T-helper 9 cell (primary cell): ENCODE data around the gene TSFM.

Source experiments
- DNase-seq: peaks from one replicate; pipeline ENCODE4 v3.0.0-alpha.2; 2020

Gene TSFM

DNA sequence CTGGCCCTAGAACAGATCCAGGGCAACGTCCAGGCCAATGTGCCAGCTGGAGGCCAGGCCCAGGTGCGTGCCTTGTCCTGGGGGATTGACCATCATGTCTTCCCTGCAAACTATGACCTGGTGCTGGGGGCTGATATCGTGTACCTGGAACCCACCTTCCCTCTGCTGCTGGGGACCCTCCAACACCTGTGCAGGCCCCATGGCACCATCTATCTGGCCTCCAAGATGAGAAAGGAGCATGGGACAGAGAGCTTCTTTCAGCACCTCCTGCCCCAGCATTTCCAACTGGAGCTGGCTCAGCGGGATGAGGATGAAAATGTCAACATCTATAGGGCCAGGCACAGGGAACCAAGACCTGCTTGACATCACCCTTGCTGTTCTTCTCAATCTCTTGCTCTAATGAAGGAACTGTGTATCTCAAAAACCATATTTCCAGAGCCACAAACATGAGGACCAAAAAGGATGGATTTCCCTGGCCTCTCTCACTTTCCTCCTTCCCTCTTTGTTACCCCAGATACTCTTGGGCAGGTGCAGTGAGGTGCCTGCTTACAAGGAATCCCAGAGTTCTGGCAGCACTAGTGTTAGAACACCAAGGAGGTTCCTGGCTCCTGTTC, 2.2 kb upstream of the TSFM start:
- DNase-seq = no peak

DNA sequence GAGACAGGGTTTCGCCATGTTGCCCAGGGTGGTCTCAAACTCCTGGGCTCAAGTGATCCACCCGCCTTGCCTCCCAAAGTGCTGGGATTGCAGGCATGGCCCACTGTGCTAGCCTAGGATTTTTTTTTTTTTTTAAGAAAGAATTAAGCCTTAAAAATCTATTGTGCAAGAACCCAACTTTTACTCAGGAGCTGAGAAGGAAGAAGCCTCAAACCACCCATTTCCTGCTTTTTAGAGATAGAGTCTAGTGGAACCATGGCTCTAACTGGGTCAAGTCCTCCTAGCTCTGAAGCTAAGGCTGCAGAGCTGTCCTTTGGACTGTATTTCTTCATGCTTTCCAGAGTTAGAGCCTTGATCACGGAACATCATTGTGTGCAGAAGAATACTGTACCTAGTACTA, 1.3 kb upstream of the TSFM start:
- no peak for DNase-seq

DNA sequence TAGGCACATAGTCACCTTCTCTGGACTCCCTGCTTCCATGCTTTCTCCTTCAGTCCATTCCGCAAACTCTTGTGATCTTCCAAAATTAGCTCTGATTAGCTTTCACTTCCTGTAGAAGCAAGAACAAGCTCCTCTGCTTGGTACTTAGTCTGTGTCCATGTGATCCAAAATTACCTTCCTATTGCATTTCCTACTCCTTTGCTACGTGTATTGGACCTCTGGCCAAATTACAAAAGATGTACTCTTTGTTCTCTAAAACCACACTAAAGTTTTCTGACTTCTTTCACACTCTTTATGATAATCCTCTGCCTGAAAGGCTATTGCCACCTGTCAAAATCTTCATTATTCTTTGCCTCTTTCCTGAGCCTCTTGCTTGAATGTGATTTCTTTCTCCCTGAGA, 786 bp upstream of the TSFM start:
- DNase-seq = no peak

DNA sequence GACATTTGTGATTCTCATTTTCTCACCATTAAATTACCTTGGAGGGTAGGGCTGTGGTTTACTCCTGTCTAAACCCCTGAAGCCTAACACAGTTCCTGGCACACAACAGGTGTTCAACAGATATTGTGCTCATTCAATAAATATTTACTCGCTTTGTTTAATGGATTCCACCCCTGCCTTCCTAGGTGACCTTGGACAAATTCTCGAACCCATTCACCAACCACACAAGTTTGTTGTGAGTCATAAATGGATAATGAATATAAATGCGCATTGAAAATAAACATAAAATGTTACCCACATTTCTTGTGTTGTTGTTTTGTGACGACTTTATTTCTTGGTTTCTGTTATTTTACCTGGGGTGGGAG, 362 bp upstream of the TSFM start:
- no peak for DNase-seq

DNA sequence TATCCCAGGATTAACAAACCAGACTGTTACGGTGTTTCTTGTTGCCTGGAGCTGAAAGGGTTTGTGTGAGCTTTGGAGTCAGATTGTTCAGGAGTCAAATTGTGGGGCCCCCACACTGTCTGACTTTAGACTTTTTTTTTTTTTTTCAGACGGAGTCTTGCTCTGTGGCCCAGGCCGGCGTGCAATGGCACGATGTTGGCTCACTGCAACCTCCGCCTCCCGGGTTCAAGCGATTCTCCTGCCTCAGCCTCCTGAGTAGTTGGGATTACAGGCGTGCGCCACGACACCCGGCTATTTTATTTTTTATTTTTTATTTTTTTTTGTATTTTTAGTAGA, 847 bp downstream of the TSFM start:
- DNase-seq = no peak

DNA sequence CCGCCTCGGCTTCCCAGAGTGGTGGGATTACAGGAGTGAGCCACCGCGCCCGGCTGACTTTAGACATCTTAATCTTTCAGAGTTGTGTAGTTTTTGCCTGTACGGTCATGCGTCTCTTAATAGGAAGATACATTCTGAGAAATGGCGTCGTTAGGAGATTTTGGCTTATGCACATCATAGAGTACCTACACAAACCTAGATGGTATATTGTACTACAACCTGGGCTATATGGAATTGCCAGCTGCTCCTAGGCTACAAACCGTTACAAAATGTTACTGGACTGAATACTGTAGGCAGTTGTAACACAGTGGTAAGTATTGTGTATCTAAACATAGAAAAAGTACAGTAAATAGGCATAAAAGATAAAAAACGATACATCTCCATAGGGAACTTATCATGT, 1.3 kb downstream of the TSFM start:
- DNase-seq = no peak

DNA sequence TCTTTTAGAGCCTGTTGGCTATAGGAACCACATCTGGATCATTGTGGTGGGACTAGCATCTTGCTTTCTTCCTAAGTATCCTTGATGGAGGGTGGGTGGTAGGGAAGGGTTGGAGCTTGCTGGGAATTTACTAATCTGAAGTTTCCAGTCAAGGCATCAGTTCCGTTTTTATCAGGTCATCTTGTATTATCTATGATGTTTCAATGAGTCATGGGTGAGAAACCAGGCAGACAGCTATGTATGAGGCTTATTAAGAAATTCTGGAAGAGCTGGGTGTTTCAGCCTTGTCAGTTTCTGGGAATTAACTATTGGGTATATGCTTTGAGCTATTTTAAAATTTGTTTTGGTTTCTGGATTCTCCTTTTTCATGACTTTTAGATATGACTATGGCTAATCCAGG, 11.3 kb downstream of the TSFM start:
- no peak for DNase-seq

DNA sequence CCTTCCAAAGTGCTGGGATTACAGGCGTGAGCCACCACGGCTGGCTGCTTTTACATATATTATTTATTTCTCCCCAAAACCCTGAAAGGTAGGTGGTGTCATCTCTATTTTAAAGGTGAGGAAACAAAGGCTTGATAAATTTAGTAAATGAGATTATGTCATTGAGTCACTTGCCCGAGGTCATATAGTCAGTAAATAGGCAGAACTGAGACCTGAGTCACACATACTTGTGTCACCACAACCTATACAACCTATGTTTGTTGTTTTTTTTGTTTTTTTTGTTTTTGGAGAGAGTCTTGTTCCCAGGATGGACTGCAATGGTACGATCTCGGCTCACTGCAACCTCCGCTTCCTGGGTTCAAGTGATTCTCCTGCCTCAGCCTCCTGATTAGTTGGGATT, 12.8 kb downstream of the TSFM start:
- no peak for DNase-seq

DNA sequence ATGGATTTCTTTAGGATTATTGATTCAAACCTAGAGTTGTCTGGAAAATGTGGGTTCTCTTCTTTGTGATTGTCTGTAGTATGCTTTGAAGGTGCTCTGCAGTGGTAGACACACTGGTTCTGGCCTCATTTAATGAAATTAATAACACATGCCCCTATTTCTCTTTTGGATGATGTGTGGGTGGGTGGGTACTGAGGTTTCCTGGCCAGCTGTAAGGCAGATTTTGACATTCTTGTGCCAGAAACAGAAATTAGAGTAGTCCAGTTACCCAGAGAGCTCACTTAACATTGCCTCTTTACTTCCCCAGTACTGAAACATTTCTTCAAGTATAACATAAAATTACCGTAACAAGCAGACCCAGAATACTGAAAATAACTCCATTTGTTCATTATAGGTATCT, 14.4 kb downstream of the TSFM start:
- DNase-seq = no peak

DNA sequence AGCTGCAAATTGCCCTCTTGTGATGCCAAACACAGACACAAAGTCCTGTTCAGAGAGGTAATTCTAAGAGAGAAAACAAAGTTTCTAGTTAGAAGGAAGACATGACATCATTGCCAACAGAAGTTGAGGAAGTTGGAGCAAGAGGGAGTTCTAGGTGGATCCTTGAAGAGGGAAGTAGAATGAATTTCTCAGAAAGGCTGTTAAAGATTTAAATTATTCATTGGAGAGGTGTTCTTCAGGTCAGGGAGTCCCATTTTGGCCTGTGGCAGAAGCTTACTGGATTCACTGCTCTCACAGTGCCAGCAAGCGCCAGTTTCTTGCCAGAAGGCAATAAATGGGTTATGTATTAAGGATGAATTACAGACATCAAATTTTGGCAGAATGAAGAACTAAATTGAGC, 15.3 kb downstream of the TSFM start:
- DNase-seq = no peak

DNA sequence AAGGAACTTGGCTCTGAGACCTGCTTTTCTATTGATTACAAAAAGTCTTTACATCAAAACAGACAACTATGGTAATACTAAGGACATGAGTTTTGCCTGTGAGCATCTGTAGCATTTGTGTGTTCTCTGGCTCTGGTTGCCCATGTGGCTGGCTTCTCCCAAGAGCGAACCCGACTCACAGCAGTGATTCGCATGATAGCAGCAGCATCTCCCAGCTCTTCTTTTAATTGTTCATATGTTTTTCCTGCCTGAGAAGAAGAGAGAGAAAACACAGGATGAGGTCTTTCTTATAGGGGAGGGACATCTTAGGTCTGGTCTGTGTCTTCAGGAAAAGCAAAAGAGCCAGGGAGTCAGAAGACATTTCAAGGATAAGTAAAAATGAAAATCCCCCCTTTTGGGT, 18.4 kb downstream of the TSFM start:
- DNase-seq = no peak

DNA sequence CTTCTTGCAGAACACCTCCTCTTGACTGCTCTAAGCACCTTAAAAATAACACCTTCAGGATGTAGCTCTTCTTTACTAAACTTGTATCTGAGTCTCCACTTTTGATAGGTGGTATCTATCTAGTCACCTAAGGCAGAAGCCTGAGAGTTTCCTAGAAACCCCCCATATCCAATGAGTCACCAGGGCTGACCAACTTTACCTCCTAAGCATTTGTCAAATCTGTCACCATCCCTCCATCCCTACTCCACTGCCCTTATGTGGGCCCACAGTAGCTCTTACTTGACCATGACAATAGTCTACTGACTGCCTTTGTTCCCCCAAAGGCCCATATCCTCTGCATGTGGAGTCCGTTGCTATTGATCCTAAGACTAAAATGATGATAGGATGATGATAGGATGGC, 20.0 kb downstream of the TSFM start:
- no peak for DNase-seq

DNA sequence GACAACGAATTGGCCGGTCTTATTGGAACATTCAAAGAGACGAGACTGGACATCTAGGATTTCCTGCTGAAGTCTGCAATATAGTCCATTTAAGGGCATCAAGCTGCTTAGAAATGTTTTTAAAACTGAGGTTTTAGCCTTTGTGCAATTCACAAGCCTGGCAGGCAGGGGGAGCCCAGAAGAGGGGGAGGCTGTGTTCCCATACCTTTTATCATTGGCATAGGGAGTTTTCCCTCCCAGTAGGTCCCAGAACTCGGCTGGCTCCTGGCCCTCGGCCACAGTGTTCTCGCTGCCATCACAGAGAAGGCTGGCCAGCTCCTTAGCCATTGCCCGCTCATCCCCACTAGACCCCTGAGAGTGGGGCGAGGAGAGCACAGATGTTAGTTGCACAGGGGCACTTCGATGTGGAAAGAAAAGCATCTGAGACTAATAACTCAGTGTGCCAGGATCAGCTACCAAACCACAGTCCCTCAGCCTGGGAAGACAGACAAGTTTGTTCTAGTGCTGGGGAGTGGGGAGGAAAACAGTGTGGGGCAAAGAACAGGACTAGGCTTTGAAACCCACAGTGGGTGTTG, 20.8 kb downstream of the TSFM start:
- DNase-seq = peak; percentile 23

DNA sequence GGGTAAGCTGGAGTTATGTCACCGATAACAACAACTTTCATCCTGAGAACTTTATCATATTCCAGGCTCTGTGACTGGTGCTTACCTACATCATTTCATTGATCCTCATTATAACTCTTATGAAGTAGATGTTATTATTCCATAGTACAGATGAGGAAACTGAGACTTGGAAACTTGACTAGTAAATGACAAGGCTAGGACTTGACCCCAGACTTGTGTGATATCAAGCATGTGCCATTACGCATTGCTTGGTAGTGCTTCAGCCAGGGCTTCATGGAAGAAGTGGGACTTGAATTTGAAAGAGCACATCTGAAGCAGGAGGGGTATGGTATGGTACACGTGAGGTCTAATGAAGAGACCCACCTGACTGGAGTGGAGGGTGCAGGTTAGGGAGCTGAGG, 24.1 kb downstream of the TSFM start:
- no peak for DNase-seq

DNA sequence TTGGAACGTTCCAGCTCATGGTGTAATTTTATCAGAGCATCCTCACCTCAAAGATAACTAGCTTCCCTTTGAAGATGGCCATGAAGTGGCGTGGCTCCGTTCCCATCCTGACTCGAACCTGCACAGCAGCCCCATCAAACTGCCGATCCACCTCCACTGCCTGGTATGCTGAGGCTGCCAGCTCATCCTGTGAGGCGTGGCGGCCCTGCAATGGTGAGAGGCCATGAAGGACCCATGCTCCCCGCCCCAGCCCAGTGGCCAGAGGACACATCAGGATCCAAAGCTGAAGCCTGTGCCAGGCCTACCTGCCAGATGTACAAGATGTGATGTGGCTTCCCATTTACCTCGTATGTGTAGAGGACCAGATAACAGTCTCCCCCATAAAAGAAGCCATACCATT, 24.7 kb downstream of the TSFM start:
- DNase-seq = no peak

DNA sequence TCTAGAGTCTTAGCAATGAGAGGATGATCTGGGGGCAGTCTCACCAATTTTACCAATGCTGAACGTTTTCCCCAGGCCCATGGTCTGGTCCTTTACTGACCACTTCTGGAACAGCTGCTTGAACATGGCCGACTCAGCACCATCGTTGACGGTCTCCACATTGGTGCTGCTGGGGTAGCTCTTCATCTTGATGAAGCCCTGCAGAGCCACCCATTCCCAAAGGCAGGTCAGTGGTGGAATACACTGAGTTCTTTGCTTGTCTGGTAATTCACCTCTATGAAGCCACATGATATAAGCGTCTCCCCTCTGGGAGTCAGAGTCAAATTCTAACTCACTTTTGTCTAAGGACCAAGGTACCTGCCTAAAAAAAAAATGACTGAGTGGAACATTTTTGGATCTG, 25.8 kb downstream of the TSFM start:
- DNase-seq = no peak

DNA sequence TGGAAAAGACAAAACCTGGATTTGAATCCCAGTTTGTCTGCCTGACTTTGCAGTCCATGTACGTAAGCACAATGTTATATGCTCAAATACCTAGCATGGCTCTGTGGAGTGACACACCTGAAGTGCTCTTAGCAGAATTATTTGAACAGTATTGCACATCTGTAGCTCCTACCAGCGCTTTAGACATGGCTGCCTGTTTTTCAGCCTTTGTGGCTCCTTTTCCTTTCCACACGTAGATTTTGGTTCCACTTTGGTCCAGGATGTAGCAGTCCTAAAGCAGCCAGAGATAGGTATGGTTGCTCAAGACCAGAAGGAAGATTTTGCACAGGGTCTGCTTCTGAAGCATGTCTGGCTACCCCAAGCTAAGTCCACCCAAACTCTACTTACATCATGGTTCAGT, 26.8 kb downstream of the TSFM start:
- DNase-seq = no peak

DNA sequence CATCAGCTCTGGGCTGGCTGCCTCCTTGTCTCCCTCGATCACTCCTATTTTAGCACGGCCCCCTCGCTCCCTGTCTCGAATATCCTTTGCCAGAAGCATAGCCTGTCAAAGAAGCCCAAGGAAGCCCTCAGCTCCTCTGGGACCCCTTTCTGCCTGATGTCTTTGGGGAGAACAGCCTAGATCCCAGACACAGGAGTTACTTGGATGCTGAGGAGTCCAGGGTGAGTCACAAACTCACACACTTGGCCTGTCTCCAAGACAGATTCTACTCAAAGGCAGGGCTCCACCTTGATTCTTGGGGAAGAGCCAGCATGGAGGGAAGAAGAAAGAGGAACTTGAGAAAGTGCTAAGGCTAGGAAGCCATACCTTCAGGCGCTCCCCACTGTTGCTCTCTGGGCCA, 27.9 kb downstream of the TSFM start:
- no peak for DNase-seq

DNA sequence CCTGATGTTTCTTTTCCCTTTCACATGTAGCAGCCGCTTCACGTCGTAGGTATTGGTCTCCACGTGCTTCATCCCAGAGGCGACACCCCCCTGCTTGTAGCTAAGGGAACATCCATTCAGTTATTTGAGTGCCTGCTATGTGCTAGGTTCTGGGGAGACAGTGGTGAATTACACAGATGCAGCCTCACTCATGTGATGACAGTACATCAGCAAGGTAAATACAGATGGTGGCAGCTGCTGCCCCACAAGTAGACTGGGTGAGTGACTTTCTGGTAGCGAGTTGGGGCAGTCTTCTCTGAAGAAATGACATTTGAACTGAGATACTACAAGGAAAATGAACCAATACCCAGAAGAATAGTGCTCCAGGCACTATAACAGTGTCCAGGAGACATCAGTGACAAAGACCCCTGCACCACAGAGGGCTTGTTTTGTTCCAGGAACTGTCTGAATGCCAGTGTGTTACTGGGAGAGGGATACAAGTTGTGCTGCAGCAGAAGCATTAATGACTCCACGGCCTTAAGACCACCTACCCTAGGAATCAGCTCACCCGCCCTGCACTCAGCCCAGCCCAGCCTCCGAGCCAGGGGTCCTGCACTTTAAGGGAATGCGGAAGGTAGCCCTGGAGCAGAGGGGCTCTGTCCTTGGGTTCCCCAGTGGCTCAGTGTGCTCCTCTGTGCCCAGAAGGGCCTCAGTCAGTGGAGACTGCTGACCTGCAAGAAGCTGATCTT, 28.6 kb downstream of the TSFM start:
- no peak for DNase-seq

DNA sequence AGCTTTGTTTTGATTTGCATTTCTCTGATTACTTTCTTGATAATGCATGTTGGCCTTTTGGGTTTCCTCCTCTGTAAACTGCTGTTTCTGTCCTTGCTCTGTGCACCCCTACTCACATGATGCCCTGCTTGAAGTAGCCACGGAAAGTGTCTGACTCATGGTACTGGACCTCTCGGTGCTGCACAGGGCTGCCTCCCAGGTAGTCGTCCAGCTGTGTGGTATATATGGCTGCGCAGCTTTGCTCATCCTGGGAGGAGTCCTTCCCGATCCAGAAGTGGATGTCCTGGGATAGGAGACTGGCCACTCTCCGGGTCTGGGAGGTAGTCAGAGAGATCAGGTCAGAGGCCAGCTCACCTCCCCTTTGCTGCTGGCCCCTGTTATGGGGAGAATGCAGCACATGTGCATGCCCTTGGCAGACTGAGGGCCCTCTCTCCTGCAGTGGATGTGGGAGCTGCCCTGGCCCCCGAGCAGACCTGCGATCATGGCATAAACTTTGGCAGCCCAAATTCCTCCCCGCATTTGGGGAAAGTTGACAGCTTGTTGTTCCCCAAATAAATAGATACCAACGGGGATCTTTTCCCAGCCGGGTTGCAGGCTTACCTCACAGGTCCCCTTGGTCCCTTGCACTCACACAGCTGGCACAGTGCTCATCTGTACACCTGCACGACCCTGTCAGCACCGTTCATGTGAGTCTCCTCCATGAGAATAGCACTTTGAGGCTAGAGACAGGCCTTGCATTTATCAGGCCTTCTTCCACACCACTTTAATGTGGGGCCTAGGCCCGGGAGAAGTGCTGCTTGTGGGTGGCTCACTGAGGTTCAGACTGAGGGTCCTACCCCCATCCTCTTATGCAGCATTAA, 30.8 kb downstream of the TSFM start:
- DNase-seq = no peak

DNA sequence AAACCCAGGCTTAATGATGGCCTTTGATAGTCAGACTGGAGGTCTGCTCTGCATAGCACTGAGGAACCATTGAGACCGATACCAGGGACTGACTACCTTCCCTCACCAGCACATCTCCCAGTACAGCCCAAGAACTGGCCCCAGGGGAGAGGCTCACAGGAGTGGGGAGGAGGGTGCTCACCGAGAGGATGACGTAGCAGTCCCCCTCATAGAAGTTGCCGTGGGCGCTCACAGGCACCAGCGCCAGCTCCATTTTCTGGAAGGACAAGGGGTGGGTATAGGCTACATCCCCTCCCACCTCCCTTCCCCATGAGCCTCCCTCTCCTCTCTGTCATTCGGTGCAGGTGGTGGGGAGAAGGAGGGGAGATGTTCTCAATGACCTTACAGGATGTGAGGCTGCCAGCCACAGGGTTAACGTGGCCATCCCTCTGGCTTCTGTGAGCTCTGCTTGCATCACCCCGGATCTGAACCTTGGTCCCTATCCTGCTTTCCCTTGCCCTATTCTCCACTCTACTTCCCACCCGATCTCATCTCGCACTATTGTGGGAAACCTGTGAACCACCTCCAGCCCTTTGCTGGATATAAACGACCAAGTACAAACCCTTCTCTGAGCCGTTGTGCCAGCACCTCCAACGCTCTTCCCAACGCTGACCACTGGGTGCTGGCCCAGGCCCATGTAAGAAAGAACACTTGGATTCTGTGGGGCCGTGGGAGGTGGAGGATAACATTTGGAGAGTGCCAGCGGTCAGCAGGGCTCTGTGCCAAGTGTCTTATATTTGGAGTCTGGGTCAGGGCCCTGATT, 31.6 kb downstream of the TSFM start:
- no peak for DNase-seq

DNA sequence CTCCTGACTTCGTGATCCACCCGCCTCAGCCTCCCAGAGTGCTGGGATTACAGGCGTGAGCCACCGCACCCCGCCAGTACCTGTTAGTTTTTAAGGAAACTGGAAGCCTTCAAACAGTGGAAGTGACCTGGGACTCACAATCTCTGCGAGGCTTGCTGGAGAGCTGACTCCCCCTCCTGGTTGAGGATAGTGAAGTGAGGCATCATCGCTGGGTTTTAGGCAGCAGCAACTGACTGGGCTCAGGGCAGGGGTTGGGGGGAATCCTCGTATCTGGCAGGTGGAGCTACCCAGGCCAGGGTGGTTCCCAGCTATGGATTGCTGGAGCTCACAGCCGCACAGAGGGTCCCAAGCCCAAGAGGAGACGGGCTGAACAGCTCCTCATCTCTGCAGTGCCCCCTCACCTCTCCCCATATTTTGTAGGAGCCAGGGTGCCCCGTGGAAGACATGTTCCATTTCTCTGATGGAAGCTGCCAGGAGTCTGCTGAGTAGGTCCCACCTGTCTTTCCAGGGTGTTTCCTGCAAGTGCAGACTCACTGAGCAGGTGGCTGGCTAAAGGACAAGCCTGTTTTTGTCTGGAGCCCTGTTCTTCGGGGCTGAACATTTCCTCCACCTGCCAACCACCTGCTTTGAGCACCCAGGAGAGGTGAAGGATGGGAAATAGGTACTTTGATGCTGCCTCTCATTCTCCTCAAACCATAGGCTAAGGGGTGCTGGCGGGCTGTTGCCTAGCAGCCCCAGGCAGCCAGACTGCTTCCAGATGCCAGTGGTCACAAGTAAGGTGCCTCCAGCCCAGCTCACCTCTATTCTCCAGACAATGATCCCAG, 32.8 kb downstream of the TSFM start:
- no peak for DNase-seq
